H1 (cell line): ENCODE data around the gene HOXC13. TPM values are rescaled to one million over a fixed set of nuclear protein-coding genes. Genes with fewer than 3 reads are reported as not detected.

Experiments
- CTCF ChIA-PET: fragments of 300-600 bp; sonication (Branson Sonifier 250); formaldehyde crosslinking; loops from one replicate; lab custom pipeline; 2021; ENCODE audit not compliant: partially characterized antibody; lab: Charles Lee
- POLR2A ChIA-PET: fragments of 300-600 bp; sonication (Branson Sonifier 250); formaldehyde crosslinking; loops from one replicate; lab custom pipeline; 2021; ENCODE audit warnings: inconsistent platforms; ENCODE audit not compliant: partially characterized antibody; lab: Charles Lee
- DNase-seq, 2 experiments: peaks; one replicate each; pipeline versions ENCODE4 v3.0.0 to v3.0.0-alpha.2; 2010 to 2022; ENCODE audit warnings: low spot score in 2 of 2, low read depth in 1 of 2, mixed read lengths in 1 of 2
- FAIRE-seq: peaks from 2 replicates; lab custom pipeline; 2011; peaks lifted over from hg19 to GRCh38; lab: Jason Lieb, UNC
- H2AFZ ChIP-seq: 2 replicates; pipeline ENCODE4 v1.8.1; 2012; ENCODE audit warnings: low read length, inconsistent platforms
- H2AK5ac ChIP-seq: 2 replicates; pipeline ENCODE4 v1.6.1; 2013; ENCODE audit warnings: low read depth, low read length
- H2BK120ac ChIP-seq: replicated peaks from 2 replicates; pipeline ENCODE3; 2013; ENCODE audit warnings: low read depth, low read length, inconsistent platforms
- H2BK12ac ChIP-seq: 2 replicates; pipeline ENCODE4 v1.6.1; 2013; ENCODE audit warnings: low read depth, low read length
- H2BK15ac ChIP-seq: 2 replicates; pipeline ENCODE4 v1.6.1; 2013; ENCODE audit warnings: low read length
- H2BK20ac ChIP-seq: 2 replicates; pipeline ENCODE4 v1.6.1; 2013; ENCODE audit warnings: low read length
- H2BK5ac ChIP-seq: 2 replicates; pipeline ENCODE4 v1.6.1; 2013; ENCODE audit warnings: low read depth, low read length
- H3K14ac ChIP-seq: 2 replicates; pipeline ENCODE4 v1.6.1; 2013; ENCODE audit warnings: inconsistent platforms; ENCODE audit not compliant: insufficient read length
- H3K18ac ChIP-seq: 2 replicates; pipeline ENCODE4 v1.6.1; 2013; ENCODE audit warnings: low read length; ENCODE audit errors: extremely low read depth
- H3K23ac ChIP-seq: 2 replicates; pipeline ENCODE4 v1.6.1; 2013; ENCODE audit warnings: inconsistent platforms; ENCODE audit not compliant: insufficient read length
- H3K23me2 ChIP-seq: 2 replicates; pipeline ENCODE4 v1.6.1; 2013; ENCODE audit warnings: low read depth, low read length
- H3K27ac ChIP-seq: 2 replicates; pipeline ENCODE4 v1.6.1; 2011; ENCODE audit warnings: low read depth, low read length, inconsistent platforms
- H3K27me3 ChIP-seq, 4 experiments: replicated peaks in 1 of 4; 1 replicate in 1 of 4; 2 replicates in 3 of 4; pipeline versions ENCODE4 v1.6.1 to v1.8.1; 2011 to 2013; ENCODE audit warnings: low read length in 3 of 4, mild to moderate bottlenecking in 3 of 4, inconsistent platforms in 2 of 4, mixed read lengths in 2 of 4, moderate library complexity in 1 of 4; ENCODE audit not compliant: control insufficient read depth in 3 of 4, insufficient read depth in 3 of 4; ENCODE audit errors: extremely low read depth in 1 of 4
- H3K36me3 ChIP-seq, 4 experiments: 2 replicates each; pipeline versions ENCODE4 v1.6.1 to v1.8.1; 2011 to 2013; ENCODE audit warnings: mild to moderate bottlenecking in 4 of 4, low read length in 3 of 4, moderate library complexity in 2 of 4, control low read depth in 1 of 4, inconsistent platforms in 1 of 4; ENCODE audit not compliant: insufficient read depth in 4 of 4, control insufficient read depth in 2 of 4
- H3K4ac ChIP-seq: replicated peaks from 2 replicates; pipeline ENCODE3; 2013; ENCODE audit warnings: low read length, low read depth, mixed read lengths, inconsistent platforms; ENCODE audit not compliant: insufficient read length
- H3K4me1 ChIP-seq, 4 experiments: replicated peaks in 1 of 4; 1 replicate in 1 of 4; 2 replicates in 3 of 4; pipeline versions ENCODE4 v1.6.1 to v1.8.1; 2011 to 2013; ENCODE audit warnings: low read length in 3 of 4, inconsistent platforms in 2 of 4, mixed read lengths in 1 of 4; ENCODE audit not compliant: insufficient read depth in 4 of 4, control insufficient read depth in 3 of 4
- H3K4me2 ChIP-seq, 2 experiments: 2 replicates each; pipeline versions ENCODE4 v1.6.1 to v1.8.1; 2011 to 2013; ENCODE audit warnings: low read depth in 2 of 2, low read length in 2 of 2, control low read depth in 1 of 2, inconsistent platforms in 1 of 2, mild to moderate bottlenecking in 1 of 2; ENCODE audit not compliant: insufficient read depth in 1 of 2
- H3K4me3 ChIP-seq, 4 experiments: fragments of 200-600, 300-600 bp in 1 of 4; sonication (generic), shearing (Covaris generic), sonication (Bioruptor Twin) in 1 of 4; 2 replicates each; pipeline versions ENCODE4 v1.5.1 to v1.8.1; 2011 to 2016; ENCODE audit warnings: low read length in 4 of 4, low read depth in 3 of 4, control low read depth in 2 of 4, inconsistent platforms in 2 of 4, mild to moderate bottlenecking in 2 of 4, mixed read lengths in 1 of 4, moderate library complexity in 1 of 4; ENCODE audit not compliant: insufficient read depth in 2 of 4; ENCODE audit errors: extremely low read depth in 1 of 4
- H3K56ac ChIP-seq: replicated peaks from 2 replicates; pipeline ENCODE3; 2013; ENCODE audit warnings: low read depth, mild to moderate bottlenecking, mixed read lengths, low read length, inconsistent platforms; ENCODE audit not compliant: insufficient read length
- H3K79me1 ChIP-seq: 2 replicates; pipeline ENCODE4 v1.6.1; 2013; ENCODE audit warnings: low read depth, low read length, control low read depth
- H3K79me2 ChIP-seq, 2 experiments: 2 replicates each; pipeline versions ENCODE4 v1.6.1 to v1.8.1; 2012 to 2013; ENCODE audit warnings: low read length in 2 of 2, mild to moderate bottlenecking in 2 of 2, inconsistent platforms in 1 of 2; ENCODE audit not compliant: insufficient read depth in 2 of 2, control insufficient read depth in 1 of 2
- H3K9ac ChIP-seq, 4 experiments: replicated peaks in 1 of 4; 1 replicate in 1 of 4; 2 replicates in 3 of 4; pipeline versions ENCODE4 v1.6.1 to v1.8.1; 2011 to 2013; ENCODE audit warnings: low read depth in 3 of 4, low read length in 3 of 4, control low read depth in 2 of 4, mild to moderate bottlenecking in 2 of 4, moderate library complexity in 2 of 4, inconsistent platforms in 1 of 4; ENCODE audit errors: extremely low read depth in 1 of 4
- H3K9me3 ChIP-seq, 2 experiments: 2 replicates each; pipeline versions ENCODE4 v1.6.1 to v1.8.1; 2012 to 2013; ENCODE audit warnings: mild to moderate bottlenecking in 2 of 2, moderate library complexity in 2 of 2, control low read depth in 1 of 2, inconsistent platforms in 1 of 2, low read depth in 1 of 2, low read length in 1 of 2, mixed read lengths in 1 of 2; ENCODE audit not compliant: insufficient read depth in 2 of 2
- H4K20me1 ChIP-seq, 2 experiments: replicated peaks in 1 of 2; 2 replicates each; pipeline versions ENCODE3 to v1.8.1; 2011 to 2013; ENCODE audit warnings: inconsistent platforms in 2 of 2, low read length in 2 of 2, mild to moderate bottlenecking in 1 of 2; ENCODE audit not compliant: insufficient read depth in 2 of 2, control insufficient read depth in 1 of 2
- H4K5ac ChIP-seq: 2 replicates; pipeline ENCODE4 v1.6.1; 2013; ENCODE audit warnings: low read length, low read depth, mixed read lengths, inconsistent platforms; ENCODE audit not compliant: insufficient read length
- H4K8ac ChIP-seq: 2 replicates; pipeline ENCODE4 v1.8.0; 2013; ENCODE audit warnings: mild to moderate bottlenecking, moderate library complexity, low read length, inconsistent platforms; ENCODE audit not compliant: insufficient read depth; ENCODE audit errors: extremely low read depth
- H4K91ac ChIP-seq: replicated peaks from 2 replicates; pipeline ENCODE3; 2013; ENCODE audit warnings: low read length, mixed read lengths, inconsistent platforms; ENCODE audit not compliant: insufficient read length
- BCL11A ChIP-seq, 2 experiments: IDR thresholded peaks; one replicate each; pipeline ENCODE4 v1.6.1; 2011; ENCODE audit warnings: low read depth in 2 of 2, low read length in 2 of 2, mild to moderate bottlenecking in 2 of 2
- CHD2 ChIP-seq: IDR thresholded peaks from 2 replicates; pipeline ENCODE4 v1.6.1; 2012; ENCODE audit warnings: low read length, improper control_type of control experiment
- EGR1 ChIP-seq: IDR thresholded peaks from 2 replicates; pipeline ENCODE4 v1.6.1; 2011; ENCODE audit warnings: low read depth, low read length, borderline replicate concordance
- GTF2F1 ChIP-seq: IDR thresholded peaks from 2 replicates; pipeline ENCODE4 v1.6.1; 2012; ENCODE audit warnings: low read depth, low read length, improper control_type of control experiment, borderline replicate concordance
- HDAC2 ChIP-seq, 2 experiments: fragments of 300-600 bp in 1 of 2; sonication (generic) in 1 of 2; IDR thresholded peaks; 2 replicates each; pipeline ENCODE4 v1.6.1; 2011 to 2012; ENCODE audit warnings: low read depth in 2 of 2, low read length in 2 of 2, mild to moderate bottlenecking in 2 of 2, moderate library complexity in 2 of 2, borderline replicate concordance in 1 of 2, inconsistent platforms in 1 of 2
- JUND ChIP-seq: IDR thresholded peaks from 2 replicates; pipeline ENCODE4 v1.6.1; 2011; ENCODE audit warnings: mild to moderate bottlenecking, improper control_type of control experiment, low read length
- POU5F1 ChIP-seq: IDR thresholded peaks from 2 replicates; pipeline ENCODE4 v1.6.1; 2011; ENCODE audit warnings: low read depth, mild to moderate bottlenecking, low read length, moderate library complexity
- RAD21 ChIP-seq, 2 experiments: IDR thresholded peaks in 1 of 2; conservative IDR thresholded peaks in 1 of 2; 2 replicates each; pipeline ENCODE4 v1.6.1; 2011; ENCODE audit warnings: low read depth in 2 of 2, low read length in 2 of 2, improper control_type of control experiment in 1 of 2, inconsistent platforms in 1 of 2, mild to moderate bottlenecking in 1 of 2, moderate library complexity in 1 of 2
- RBBP5 ChIP-seq: IDR thresholded peaks from 2 replicates; pipeline ENCODE4 v1.7.1; 2012; ENCODE audit warnings: low read depth, mild to moderate bottlenecking, inconsistent platforms, low read length, moderate library complexity, borderline replicate concordance
- SIN3A ChIP-seq, 2 experiments: IDR thresholded peaks in 1 of 2; conservative IDR thresholded peaks in 1 of 2; 2 replicates each; pipeline ENCODE4 v1.6.1; 2011 to 2012; ENCODE audit warnings: low read length in 2 of 2, improper control_type of control experiment in 1 of 2, low read depth in 1 of 2, mild to moderate bottlenecking in 1 of 2
- SUZ12 ChIP-seq: fragments of 200-600 bp; sonication (generic); IDR thresholded peaks from 2 replicates; pipeline ENCODE4 v1.6.1; 2012; ENCODE audit warnings: mild to moderate bottlenecking, inconsistent platforms, low read length, moderate library complexity, mixed read lengths
- TAF1 ChIP-seq: IDR thresholded peaks from 2 replicates; pipeline ENCODE4 v1.6.1; 2011; ENCODE audit warnings: mild to moderate bottlenecking, low read depth, low read length
- WGBS, 2 experiments: shearing (Covaris generic) in 1 of 2; methylation state at CpG; one replicate each; pipeline versions ENCODE4 v1.1.6 to v1.1.7; 2013 to 2015; ENCODE audit warnings: low lambda C conversion rate in 2 of 2, mixed read lengths in 2 of 2, inconsistent platforms in 1 of 2, low coverage in 1 of 2, missing lambda C conversion rate in 1 of 2; ENCODE audit not compliant: insufficient replicate concordance in 2 of 2, insufficient coverage in 1 of 2, insufficient read length in 1 of 2; ENCODE audit errors: extremely low coverage in 1 of 2, missing lambda C conversion rate in 1 of 2; 5-methylcytosine and 5-hydroxymethylcytosine counted together
- polyA plus RNA-seq, 7 experiments: library from polyadenylated mRNA; depleted of rRNA in 3 of 7; stranded (reverse) in 5 of 7; unstranded in 2 of 7; fragments of >200 nt in 5 of 7; fragments of 200-250 nt in 2 of 7; gene quantifications; 1 replicate in 5 of 7; 2 replicates in 1 of 7; 4 replicates in 1 of 7; pipeline versions ENCODE4 v1.2.1 to v1.2.3, GENCODE V29; 2011 to 2013; ENCODE audit warnings: missing spikeins in 2 of 7, mixed read lengths in 2 of 7
- total RNA-seq: library from RNA; stranded (reverse); fragmentation: NEBNext Ultra II Directional; extraction: Animal tissue kit (Norgen Biotek cat#: 25700); gene quantifications from 2 replicates; pipeline ENCODE4 v1.2.1, GENCODE V29; 2021

HOXC13 gene
- total and polyA plus RNA-seq, 2 of the 8 experiments (the other 6 are each of a cell fraction or from before 2014, with no cell fraction given) = 0.02 TPM; not detected in 1

GRCh38 chr12:53955776-53956250 lies 17.2 kb downstream of the HOXC13 start:
- no peak overlapping the region for H4K91ac ChIP-seq
- H3K27me3 ChIP-seq = peaks cover 100% of the 10 kb centered on the region in 4 experiments
- H3K9me3 ChIP-seq = no peaks in the 10 kb centered on the region; a peak in 1 of 4 replicates
- H3K9ac ChIP-seq = no peak overlapping the region
- ChIA-PET POLR2A (interaction anchor here (1.2 kb wide), 1 partner anchor 16 kb away, joined by 4 read pairs; no protein-coding TSS in a partner anchor), CTCF (interaction anchor here (1.1 to 5.6 kb wide), 4 partner anchors 9 to 200 kb away, joined by 3 to 40 read pairs (median 4); partner anchors contain the start of gene HOXC10)
- peaks cover 0 to 11% (median 0%) of the 10 kb centered on the region in 4 experiments; a peak in 1 of 8 replicates for H3K36me3 ChIP-seq
- H2BK15ac ChIP-seq = no peak overlapping the region
- H2BK12ac ChIP-seq = no peak overlapping the region; the same call in 1 of the 2 replicates
- no peaks in the 10 kb centered on the region for H3K23me2 ChIP-seq
- no peak overlapping the region for H3K4ac ChIP-seq
- no peak overlapping the region for H4K5ac ChIP-seq
- DNase-seq = no peak
- no peak overlapping the region for H3K27ac ChIP-seq
- peaks cover 0 to 10% (median 4%) of the 10 kb centered on the region in 4 experiments; a peak in 3 of 7 replicates for H3K4me1 ChIP-seq
- H2BK5ac ChIP-seq = no peak overlapping the region
- no peak overlapping the region for H4K8ac ChIP-seq
- H3K18ac ChIP-seq = no peak overlapping the region
- H3K79me1 ChIP-seq = no peaks in the 10 kb centered on the region
- H2AFZ ChIP-seq = no peak overlapping the region
- peak overlapping the region in 1 of 4 experiments; percentile 13; a peak in 1 of 8 replicates for H3K4me3 ChIP-seq
- H3K56ac ChIP-seq = no peak overlapping the region
- H3K79me2 ChIP-seq = no peaks in the 10 kb centered on the region
- H2BK20ac ChIP-seq = no peak overlapping the region
- H4K20me1 ChIP-seq = peaks cover 29 to 60% of the 10 kb centered on the region in 2 experiments
- no peak overlapping the region for H3K23ac ChIP-seq
- H3K14ac ChIP-seq = no peak overlapping the region
- FAIRE-seq = no peak
- H3K4me2 ChIP-seq = peak overlapping the region in 1 of 2 experiments; percentile 19; a peak in 1 of 4 replicates
- H2BK120ac ChIP-seq = no peak overlapping the region
- WGBS, 2 experiments = 9 to 100% methylated on average over 1 to 10 of the region's 10 CpGs
- H2AK5ac ChIP-seq = no peak overlapping the region
- TF ChIP-seq TAF1 (no peak), EGR1 (no peak), HDAC2 (IDR thresholded peaks at IDR 0.05; ENCODE audit: borderline replicate concordance in 1 of 2, low read depth in 2 of 2, low read length in 2 of 2) (no peak), POU5F1 (no peak), RBBP5 (no peak), GTF2F1 (no peak), SIN3A (conservative IDR thresholded peaks at IDR 0.05 in 1 of 2, IDR thresholded peaks at IDR 0.05 in 1 of 2; ENCODE audit: low read depth in 1 of 2, low read length in 2 of 2) (no peak), BCL11A (IDR thresholded peaks at IDR 0.05; ENCODE audit: low read depth in 2 of 2, low read length in 2 of 2) (no peak), JUND (no peak), SUZ12 (peak; percentile 65), CHD2 (no peak), RAD21 (IDR thresholded peaks at IDR 0.05 in 1 of 2, conservative IDR thresholded peaks at IDR 0.05 in 1 of 2; ENCODE audit: low read depth in 2 of 2, low read length in 2 of 2) (no peak)
